ENCODE measurements around the gene ROCK2.

DNA sequence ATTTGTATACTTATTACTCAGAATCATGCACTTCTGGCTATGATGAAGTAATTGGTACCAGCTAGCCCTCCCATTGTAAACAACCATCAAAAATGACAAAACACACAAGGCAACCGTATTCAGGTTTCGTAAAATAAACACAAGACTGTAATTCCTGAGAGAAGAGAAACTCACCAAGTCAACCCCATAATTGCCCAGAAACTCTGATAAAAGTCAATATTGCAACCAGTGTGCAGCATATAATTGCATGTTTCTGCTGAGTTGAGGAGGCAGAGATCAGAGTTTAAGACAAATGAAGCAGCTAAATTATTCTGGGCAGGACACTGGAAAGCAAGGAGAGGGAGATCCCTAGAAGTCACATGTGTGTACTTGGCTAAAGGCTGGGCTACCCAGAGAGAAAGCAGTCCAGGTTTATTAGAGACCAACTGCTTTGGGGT, 90.3 kb downstream of the ROCK2 start:
- TF ChIP-seq FOXM1 (IDR thresholded peaks at IDR 0.05; ENCODE audit: borderline replicate concordance) (no peak), SUZ12 (IDR thresholded peaks at IDR 0.05) (no peak), SP1 (IDR thresholded peaks at IDR 0.05) (no peak), NFRKB (IDR thresholded peaks at IDR 0.05) (no peak), ELF4 (IDR thresholded peaks at IDR 0.05) (no peak), BHLHE40 (IDR thresholded peaks at IDR 0.05; ENCODE audit: borderline replicate concordance) (no peak)
- TF ChIP-seq, protein P1, sequence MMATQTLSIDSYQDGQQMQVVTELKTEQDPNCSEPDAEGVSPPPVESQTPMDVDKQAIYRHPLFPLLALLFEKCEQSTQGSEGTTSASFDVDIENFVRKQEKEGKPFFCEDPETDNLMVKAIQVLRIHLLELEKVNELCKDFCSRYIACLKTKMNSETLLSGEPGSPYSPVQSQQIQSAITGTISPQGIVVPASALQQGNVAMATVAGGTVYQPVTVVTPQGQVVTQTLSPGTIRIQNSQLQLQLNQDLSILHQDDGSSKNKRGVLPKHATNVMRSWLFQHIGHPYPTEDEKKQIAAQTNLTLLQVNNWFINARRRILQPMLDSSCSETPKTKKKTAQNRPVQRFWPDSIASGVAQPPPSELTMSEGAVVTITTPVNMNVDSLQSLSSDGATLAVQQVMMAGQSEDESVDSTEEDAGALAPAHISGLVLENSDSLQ (IDR thresholded peaks at IDR 0.05) = no peak

All from HEK293T (cell line).